ENCODE results near the gene DNA2. TPM values are rescaled to one million over a fixed set of nuclear protein-coding genes. Genes with fewer than 3 reads are reported as not detected.
"Not testable (repeated sequence)": the region's sequence is repeated elsewhere in the genome, so short reads cannot be mapped to it uniquely, and the experiment has no call there.

Gene DNA2
- total RNA-seq, 2 experiments from 2014 or later, result 3.7 to 5.7 TPM

- CTCF ChIA-PET, result no interaction called here
- POLR2A ChIA-PET, result interaction anchor here (0.6 kb wide), 1 partner anchor 55 kb away, joined by 3 read pairs; no protein-coding TSS in a partner anchor
Observed at GRCh38 chr10:68461032-68461431, 10.7 kb downstream of the DNA2 start.

GRCh38 chr10:68449698-68450097 lies 22.1 kb downstream of the DNA2 start:
- H3K4me3 ChIP-seq (ENCODE audit: low read length); H3K36me3 ChIP-seq (ENCODE audit: insufficient read depth, low read length); ATAC-seq (ENCODE audit: poor library complexity); H3K4me3 Mint-ChIP-seq; H3K27ac ChIP-seq (ENCODE audit: low read depth in 1 of 2, low read length in 2 of 2); H3K27ac Mint-ChIP-seq; H3K27me3 Mint-ChIP-seq; DNase-seq; H3K4me1 ChIP-seq (ENCODE audit: insufficient read depth, low read length); H3K4me1 Mint-ChIP-seq (ENCODE audit: low read depth); H3K9me3 Mint-ChIP-seq; intact Hi-C loops (cut with DNase I, micrococcal nuclease); H3K9me3 ChIP-seq (ENCODE audit: control insufficient read depth in 1 of 2, insufficient read depth in 1 of 2, low read length in 2 of 2); CTCF ChIA-PET; H3K27me3 ChIP-seq (ENCODE audit: control insufficient read depth in 1 of 2, insufficient read depth in 2 of 2, low read length in 2 of 2): not testable (repeated sequence)
- POLR2A ChIA-PET, result interaction anchor here (0.5 kb wide), 1 partner anchor 8 kb away, joined by 5 read pairs; no protein-coding TSS in a partner anchor
- H3K36me3 Mint-ChIP-seq (ENCODE audit: low read depth), result peaks cover 11% of the 10 kb centered on the region

More at GRCh38 chr10:68461032-68461431, 10.7 kb downstream of the DNA2 start:
- Histone ChIP-seq H3K4me3 (ENCODE audit: low read length) (no peak overlapping the region), H3K36me3 (ENCODE audit: insufficient read depth, low read length) (peaks cover 4% of the 10 kb centered on the region), H3K27ac (ENCODE audit: low read depth in 1 of 2, low read length in 2 of 2) (no peak overlapping the region), H3K27me3 (ENCODE audit: control insufficient read depth in 1 of 2, insufficient read depth in 2 of 2, low read length in 2 of 2) (no peaks in the 10 kb centered on the region), H3K9me3 (ENCODE audit: control insufficient read depth in 1 of 2, insufficient read depth in 1 of 2, low read length in 2 of 2) (no peaks in the 10 kb centered on the region), H3K4me1 (ENCODE audit: insufficient read depth, low read length) (no peaks in the 10 kb centered on the region)
- H3K36me3 Mint-ChIP-seq (ENCODE audit: low read depth), result peaks cover 30% of the 10 kb centered on the region
- ATAC-seq (ENCODE audit: poor library complexity) (no peak), DNase-seq (no peak)
- no peaks in the 10 kb centered on the region for H3K9me3 Mint-ChIP-seq
- no peaks in the 10 kb centered on the region for H3K27me3 Mint-ChIP-seq
- no peak overlapping the region for H3K4me3 Mint-ChIP-seq
- no peak overlapping the region for H3K27ac Mint-ChIP-seq
- TF ChIP-seq, protein P1, sequence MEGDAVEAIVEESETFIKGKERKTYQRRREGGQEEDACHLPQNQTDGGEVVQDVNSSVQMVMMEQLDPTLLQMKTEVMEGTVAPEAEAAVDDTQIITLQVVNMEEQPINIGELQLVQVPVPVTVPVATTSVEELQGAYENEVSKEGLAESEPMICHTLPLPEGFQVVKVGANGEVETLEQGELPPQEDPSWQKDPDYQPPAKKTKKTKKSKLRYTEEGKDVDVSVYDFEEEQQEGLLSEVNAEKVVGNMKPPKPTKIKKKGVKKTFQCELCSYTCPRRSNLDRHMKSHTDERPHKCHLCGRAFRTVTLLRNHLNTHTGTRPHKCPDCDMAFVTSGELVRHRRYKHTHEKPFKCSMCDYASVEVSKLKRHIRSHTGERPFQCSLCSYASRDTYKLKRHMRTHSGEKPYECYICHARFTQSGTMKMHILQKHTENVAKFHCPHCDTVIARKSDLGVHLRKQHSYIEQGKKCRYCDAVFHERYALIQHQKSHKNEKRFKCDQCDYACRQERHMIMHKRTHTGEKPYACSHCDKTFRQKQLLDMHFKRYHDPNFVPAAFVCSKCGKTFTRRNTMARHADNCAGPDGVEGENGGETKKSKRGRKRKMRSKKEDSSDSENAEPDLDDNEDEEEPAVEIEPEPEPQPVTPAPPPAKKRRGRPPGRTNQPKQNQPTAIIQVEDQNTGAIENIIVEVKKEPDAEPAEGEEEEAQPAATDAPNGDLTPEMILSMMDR (IDR thresholded peaks at IDR 0.05), result no peak
- no peaks in the 10 kb centered on the region for H3K4me1 Mint-ChIP-seq (ENCODE audit: low read depth)
- intact Hi-C loops (cut with DNase I, micrococcal nuclease), result no loop called here

GRCh38 chr10:68446179-68446578 lies 25.6 kb downstream of the DNA2 start:
- H3K36me3 Mint-ChIP-seq (ENCODE audit: low read depth), result peaks cover 6% of the 10 kb centered on the region
- H3K4me3 Mint-ChIP-seq, result no peak overlapping the region
- no peaks in the 10 kb centered on the region for H3K36me3 ChIP-seq (ENCODE audit: insufficient read depth, low read length)
- POLR2A ChIA-PET, result no interaction called here
- no peaks in the 10 kb centered on the region for H3K27me3 Mint-ChIP-seq
- H3K9me3 Mint-ChIP-seq, result no peaks in the 10 kb centered on the region
- no peak overlapping the region for H3K4me3 ChIP-seq (ENCODE audit: low read length)
- CTCF ChIA-PET, result no interaction called here
- DNase-seq (no peak), ATAC-seq (ENCODE audit: poor library complexity) (no peak)
- no peak overlapping the region for H3K27ac Mint-ChIP-seq
- H3K4me1 ChIP-seq (ENCODE audit: insufficient read depth, low read length), result no peaks in the 10 kb centered on the region
- H3K27me3 ChIP-seq (ENCODE audit: control insufficient read depth in 1 of 2, insufficient read depth in 2 of 2, low read length in 2 of 2), result no peaks in the 10 kb centered on the region
- H3K9me3 ChIP-seq (ENCODE audit: control insufficient read depth in 1 of 2, insufficient read depth in 1 of 2, low read length in 2 of 2), result no peaks in the 10 kb centered on the region
- H3K4me1 Mint-ChIP-seq (ENCODE audit: low read depth), result no peaks in the 10 kb centered on the region
- intact Hi-C loops (cut with DNase I, micrococcal nuclease), result no loop called here
- TF ChIP-seq, protein P1 (IDR thresholded peaks at IDR 0.05), result no peak
- no peak overlapping the region for H3K27ac ChIP-seq (ENCODE audit: low read depth in 1 of 2, low read length in 2 of 2)

DNA sequence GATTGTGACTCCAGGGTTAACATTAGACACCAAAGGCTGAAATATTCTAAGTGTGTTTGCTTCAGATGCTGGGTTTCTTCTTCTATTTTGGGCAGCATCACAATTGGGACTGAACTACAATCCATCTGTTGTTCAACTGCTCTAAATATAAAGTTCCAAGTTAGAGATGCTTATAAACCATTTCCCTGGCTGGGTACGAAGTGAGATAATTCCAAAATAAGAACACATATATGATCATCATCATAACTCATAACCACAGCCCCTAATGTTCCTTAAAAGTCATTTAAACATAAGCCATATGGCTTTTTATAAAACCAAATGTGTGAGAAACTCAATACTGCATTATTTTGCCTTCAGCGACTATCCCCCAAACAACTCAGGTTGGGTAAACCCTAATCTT lies 28.8 kb downstream of the DNA2 start:
- DNase-seq, result no peak
- Mint-ChIP-seq H3K4me3 (no peak overlapping the region), H3K36me3 (ENCODE audit: low read depth) (no peaks in the 10 kb centered on the region), H3K4me1 (ENCODE audit: low read depth) (no peaks in the 10 kb centered on the region), H3K27me3 (no peaks in the 10 kb centered on the region), H3K27ac (no peak overlapping the region), H3K9me3 (no peaks in the 10 kb centered on the region)
- Histone ChIP-seq H3K4me1 (ENCODE audit: insufficient read depth, low read length) (no peaks in the 10 kb centered on the region), H3K4me3 (ENCODE audit: low read length) (no peak overlapping the region), H3K36me3 (ENCODE audit: insufficient read depth, low read length) (no peaks in the 10 kb centered on the region), H3K27ac (ENCODE audit: low read depth in 1 of 2, low read length in 2 of 2) (no peak overlapping the region), H3K9me3 (ENCODE audit: control insufficient read depth in 1 of 2, insufficient read depth in 1 of 2, low read length in 2 of 2) (no peaks in the 10 kb centered on the region), H3K27me3 (ENCODE audit: control insufficient read depth in 1 of 2, insufficient read depth in 2 of 2, low read length in 2 of 2) (no peaks in the 10 kb centered on the region)
- TF ChIP-seq, protein P1 (IDR thresholded peaks at IDR 0.05), result no peak
- intact Hi-C loops (cut with DNase I, micrococcal nuclease), result no loop called here
- CTCF ChIA-PET, result no interaction called here
- no peak for ATAC-seq (ENCODE audit: poor library complexity)
- POLR2A ChIA-PET, result no interaction called here
